HT-29 (cell line): Measurements from ENCODE around the gene CCDC74A. TPM values are rescaled to one million over a fixed set of nuclear protein-coding genes. Genes with fewer than 3 reads are reported as not detected.
"Not testable (repeated sequence)": the region's sequence is repeated elsewhere in the genome, so short reads cannot be mapped to it uniquely, and the experiment has no call there.

Experiments used
- DNase-seq: peaks from one replicate; pipeline ENCODE4 v3.0.0-alpha.2; 2015; ENCODE audit warnings: low spot score
- total RNA-seq: library from RNA; depleted of rRNA; stranded (reverse); fragments of >200 nt; shearing (Covaris generic); gene quantifications from 2 replicates; pipeline ENCODE4 v1.2.3, GENCODE V29; 2014

Gene CCDC74A
- total RNA-seq, 1 experiment from 2014 or later = 5.4 TPM

DNA sequence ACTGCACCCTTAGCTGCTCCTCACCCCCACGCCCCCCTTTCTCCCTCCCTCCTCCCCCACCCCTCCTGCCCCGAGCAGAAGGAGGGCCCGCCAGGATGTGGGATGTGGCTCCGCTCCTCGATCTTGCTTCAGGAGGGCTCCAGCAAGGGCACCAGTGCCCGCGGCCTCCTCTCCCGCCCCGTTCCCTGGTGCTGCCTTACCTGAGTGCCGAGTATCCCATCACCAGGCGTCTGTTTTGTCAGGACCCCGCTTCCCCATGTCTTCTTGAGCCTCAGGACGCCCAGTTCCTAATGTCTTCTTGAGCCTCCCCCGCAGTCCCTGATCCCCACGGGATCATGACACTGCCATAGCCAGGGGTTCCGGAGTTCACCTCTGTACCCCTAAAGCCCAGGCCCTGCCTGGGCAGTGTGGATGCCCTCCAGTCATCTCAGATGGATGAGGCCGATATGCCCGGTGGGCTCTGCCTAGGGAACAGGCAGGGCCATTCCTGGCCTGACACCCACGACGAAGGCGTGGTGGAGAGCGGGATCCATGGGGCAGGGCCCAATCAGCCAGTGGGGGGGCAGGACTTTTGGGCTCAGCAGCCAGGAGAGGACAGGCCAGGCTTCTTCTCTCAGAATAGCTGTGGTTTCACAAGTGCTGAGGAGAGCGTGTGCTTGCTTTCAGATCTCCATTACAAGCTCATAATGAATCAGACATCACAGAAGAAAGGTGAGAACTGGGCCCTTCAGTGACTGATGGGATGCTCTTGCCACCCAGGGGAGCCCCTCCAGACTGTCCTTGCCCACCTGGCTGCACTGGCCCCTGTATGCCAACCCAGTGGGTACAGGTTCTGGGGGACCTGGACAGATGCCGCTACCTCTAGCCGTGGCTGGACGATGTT lies 1.5 kb downstream of the CCDC74A start:
- DNase-seq = not testable (repeated sequence)

- DNase-seq = not testable (repeated sequence)
Measured at GRCh38 chr2:131529864-131530445, 2.3 kb downstream of the CCDC74A start.

DNA sequence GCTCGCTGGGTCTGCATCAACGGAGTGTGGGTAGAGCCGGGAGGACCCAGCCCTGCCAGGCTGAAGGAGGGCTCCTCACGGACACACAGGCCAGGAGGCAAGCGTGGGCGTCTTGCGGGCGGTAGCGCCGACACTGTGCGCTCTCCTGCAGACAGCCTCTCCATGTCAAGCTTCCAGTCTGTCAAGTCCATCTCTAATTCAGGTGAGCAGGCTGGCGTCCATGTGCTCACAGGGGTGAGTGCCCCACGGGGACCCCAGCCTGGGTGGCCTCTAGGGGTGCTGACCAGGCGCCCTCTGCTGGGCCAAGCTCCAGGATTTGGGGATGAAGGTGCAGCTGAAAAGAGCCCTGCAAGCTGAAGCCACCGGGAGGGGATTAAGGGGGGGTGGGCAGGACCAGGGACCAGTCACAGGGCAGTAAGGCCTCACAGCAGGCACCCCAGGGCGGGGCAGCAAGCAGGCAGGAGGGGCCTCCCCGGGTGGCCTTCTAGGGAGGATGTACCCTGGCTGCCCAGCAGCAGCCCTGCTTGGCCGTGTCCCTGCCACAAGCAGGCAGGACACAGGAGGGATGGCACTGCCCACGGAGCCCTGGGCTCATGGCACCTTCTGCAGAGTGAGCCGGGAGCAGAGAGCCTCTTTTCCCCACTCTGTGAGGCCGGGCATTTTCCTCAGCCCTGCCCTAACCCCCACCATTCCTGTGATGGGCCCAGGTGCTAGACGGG lies 3.1 kb downstream of the CCDC74A start:
- DNase-seq = not testable (repeated sequence)

GRCh38 chr2:131531547-131532185 lies 4.0 kb downstream of the CCDC74A start:
- not testable (repeated sequence) for DNase-seq

DNA sequence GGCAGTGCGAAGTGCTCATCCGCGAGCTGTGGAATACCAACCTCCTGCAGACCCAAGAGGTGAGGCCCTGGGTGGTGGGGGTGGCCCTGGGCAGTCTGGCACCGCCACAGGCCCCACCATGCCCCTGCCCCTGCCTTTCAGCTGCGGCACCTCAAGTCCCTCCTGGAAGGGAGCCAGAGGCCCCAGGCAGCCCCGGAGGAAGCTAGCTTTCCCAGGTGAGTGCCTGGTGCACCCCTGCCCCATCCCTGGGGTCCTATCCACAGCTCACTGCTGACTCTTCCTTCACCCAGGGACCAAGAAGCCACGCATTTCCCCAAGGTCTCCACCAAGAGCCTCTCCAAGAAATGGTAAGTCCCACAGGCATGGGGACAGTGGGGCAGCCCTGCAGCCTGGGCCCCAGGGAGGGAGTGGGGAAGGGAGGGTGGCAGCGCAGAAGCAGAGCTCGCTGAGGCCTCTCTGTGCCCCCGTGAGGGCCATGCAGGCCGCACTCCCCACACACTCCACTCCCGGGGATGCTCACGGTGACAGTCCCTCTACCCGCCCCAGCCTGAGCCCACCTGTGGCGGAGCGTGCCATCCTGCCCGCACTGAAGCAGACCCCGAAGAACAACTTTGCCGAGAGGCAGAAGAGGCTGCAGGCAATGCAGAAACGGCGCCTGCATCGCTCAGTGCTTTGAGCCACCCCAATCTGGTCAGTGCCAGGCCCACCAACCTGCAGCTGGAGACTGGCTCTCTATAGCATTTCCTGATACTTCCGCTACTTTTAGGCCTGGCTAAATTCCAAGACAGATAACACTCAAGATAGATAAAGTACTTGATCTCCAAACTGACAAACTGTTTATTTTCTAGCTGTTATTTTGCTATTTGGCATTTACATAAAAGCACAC lies 5.3 kb downstream of the CCDC74A start:
- DNase-seq = not testable (repeated sequence)

DNA sequence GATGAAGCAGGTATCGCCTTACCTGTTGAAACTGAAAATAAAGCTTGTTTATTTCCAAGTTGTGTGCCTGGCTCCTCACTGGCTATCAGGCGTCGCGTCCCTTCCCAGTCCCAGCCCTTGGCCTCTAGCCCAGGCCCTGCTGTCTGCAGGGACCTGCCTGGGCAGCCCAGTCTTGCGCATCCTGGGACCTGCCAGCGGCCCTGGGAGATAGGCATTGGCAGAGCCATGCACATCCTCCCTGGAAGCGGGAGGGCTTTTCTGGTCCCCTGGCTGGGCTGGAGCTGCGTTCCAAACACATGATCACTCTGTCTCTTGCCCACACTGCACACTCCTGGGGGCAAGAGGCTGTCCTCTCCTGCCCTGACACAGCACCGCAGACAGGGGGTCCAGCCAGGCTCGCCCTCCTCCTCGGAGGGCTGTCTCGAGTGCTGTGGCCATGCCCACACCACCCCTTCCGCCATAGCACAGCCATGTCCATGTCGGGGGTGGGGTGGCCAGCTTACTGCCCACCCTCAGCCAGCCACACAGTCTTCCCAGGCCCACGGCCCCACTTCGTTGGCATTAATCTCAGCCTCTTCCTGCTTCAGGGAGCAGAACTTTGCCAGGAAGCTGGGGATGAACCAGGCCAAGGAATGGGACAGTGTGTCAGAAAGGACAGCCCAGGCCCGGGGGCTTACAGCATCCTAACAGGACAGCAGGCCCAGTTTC lies 6.1 kb downstream of the CCDC74A start:
- DNase-seq = not testable (repeated sequence)

DNA sequence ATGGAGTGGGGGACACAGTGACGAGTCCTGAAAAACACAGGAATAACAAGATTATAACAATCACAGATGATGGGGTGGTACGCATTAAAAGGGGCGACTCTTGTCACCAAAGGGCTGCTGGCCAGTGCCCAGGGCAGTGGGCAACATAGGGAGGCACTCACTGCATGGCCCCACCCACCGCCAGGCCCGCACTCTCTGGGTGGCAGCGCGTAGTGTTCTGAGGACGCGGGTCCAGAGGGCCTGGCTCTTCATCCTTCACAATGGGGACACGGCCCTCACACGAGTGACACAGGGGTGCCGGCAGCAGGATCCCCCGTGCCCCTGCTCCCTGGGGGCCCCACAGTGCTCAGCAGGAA lies 6.6 kb downstream of the CCDC74A start:
- DNase-seq = not testable (repeated sequence)

- DNase-seq = not testable (repeated sequence)
Measured at GRCh38 chr2:131534965-131535364, 7.3 kb downstream of the CCDC74A start.

DNA sequence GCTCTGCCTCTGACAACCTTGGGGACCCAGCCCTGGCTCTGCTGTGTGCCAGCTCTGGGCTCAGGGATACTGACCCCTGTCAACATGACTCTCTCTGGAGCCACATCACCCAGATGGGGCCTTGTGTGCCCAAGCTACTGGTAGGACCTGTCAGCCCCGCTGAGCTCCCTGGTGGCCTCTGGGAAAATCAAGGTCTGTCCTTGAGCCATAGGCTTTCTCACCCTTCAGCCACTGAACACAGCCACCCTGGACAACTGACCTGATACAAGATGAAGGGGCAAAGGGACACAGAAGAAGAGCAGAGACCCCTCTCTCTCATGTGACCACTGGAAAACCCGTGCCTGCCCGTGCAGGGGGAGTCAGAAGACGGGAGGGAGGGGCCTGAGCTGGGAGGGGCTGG lies 7.8 kb downstream of the CCDC74A start:
- DNase-seq = no peak

- DNase-seq = not testable (repeated sequence)
Measured at GRCh38 chr2:131535951-131536826, 8.5 kb downstream of the CCDC74A start.

DNA sequence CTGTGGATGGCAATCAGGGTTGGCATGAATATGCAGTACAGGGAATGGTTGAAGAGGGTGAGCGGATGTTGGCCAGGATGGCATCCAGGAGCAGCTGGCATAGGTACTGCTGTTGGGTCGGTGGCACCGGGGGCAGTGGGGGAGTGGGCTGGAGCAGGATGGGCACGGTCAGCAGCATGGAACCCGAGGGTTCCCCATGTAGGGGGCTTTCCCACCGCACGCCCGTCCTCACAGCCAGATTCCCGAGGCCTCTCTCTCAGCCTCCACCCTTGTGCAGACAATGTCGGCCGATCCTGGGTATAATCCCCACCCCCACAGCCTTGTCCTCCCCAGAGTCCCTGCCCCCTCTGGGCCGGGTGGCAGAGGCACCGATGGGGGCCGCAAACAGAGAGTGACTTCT lies 9.2 kb downstream of the CCDC74A start:
- not testable (repeated sequence) for DNase-seq

DNA sequence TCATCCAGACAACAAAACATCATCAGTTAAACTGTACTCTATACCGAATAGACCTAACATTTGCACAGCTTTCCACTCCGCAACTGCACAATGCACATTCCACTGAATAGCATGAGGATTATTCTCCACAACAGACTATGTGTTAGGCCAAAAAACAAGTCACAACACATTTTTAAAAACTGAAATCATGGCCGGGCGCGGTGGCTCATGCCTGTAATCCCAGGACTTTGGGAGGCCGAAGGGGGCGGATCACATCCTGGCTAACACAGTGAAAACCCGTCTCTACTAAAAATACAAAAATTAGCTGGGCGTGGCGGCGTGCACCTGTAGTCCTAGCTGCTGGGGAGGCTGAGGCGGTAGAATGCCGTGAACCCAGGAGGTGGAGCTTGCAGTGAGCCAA lies 11.2 kb downstream of the CCDC74A start:
- not testable (repeated sequence) for DNase-seq

GRCh38 chr2:131542438-131543384 lies 15.0 kb downstream of the CCDC74A start:
- no peak for DNase-seq

- no peak for DNase-seq
Measured at GRCh38 chr2:131543385-131543891, 15.8 kb downstream of the CCDC74A start.

- not testable (repeated sequence) for DNase-seq
Measured at GRCh38 chr2:131544006-131544812, 16.5 kb downstream of the CCDC74A start.

DNA sequence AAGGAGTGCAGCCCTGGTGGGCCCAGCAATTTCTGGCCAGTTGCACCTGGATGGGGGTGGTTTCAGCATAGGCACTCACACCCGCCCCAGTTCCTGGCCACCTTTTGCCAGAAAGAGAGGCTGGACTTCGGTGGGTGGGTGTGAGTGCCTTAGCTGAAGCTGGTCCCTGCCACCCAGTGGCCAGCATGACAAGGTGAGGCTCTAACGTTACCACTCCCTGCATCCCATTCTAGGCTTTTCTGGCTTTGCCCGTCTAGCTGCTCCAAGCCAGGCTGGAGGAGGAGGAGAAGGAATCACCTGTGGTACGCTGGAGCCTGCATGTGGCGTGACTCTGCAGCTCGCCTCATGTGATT lies 17.1 kb downstream of the CCDC74A start:
- not testable (repeated sequence) for DNase-seq

- DNase-seq = no peak
Measured at GRCh38 chr2:131552871-131553270, 25.2 kb downstream of the CCDC74A start.
